Liver (tissue), 3 donors: ENCODE results near the gene GSE1.

Experiments
- ATF3 ChIP-seq: IDR thresholded peaks from 2 replicates; pipeline ENCODE4 v1.6.1; 2016; ENCODE audit warnings: antibody characterized with exemption
- CTCF ChIP-seq: fragments of 150-350 bp; IDR thresholded peaks from 2 replicates; pipeline ENCODE4 v1.5.1; 2017; ENCODE audit warnings: improper control_type of control experiment, low read depth, low read length; ENCODE audit not compliant: missing input control
- EGR1 ChIP-seq, 2 donors: IDR thresholded peaks; 2 replicates each; pipeline ENCODE4 v1.6.1; 2016 to 2018; ENCODE audit warnings: antibody characterized with exemption in 2 of 2, low read depth in 2 of 2
- GABPA ChIP-seq, 2 donors: IDR thresholded peaks in 1 of 2; conservative IDR thresholded peaks in 1 of 2; 2 replicates each; pipeline ENCODE4 v1.6.1; 2016; ENCODE audit warnings: antibody characterized with exemption in 2 of 2, mild to moderate bottlenecking in 1 of 2, moderate library complexity in 1 of 2
- HNF4A ChIP-seq, 2 donors: conservative IDR thresholded peaks; 2 replicates each; pipeline ENCODE4 v1.6.1; 2016; ENCODE audit warnings: antibody characterized with exemption in 2 of 2, mild to moderate bottlenecking in 2 of 2
- HNF4G ChIP-seq: IDR thresholded peaks from 2 replicates; pipeline ENCODE4 v1.6.1; 2016; ENCODE audit warnings: antibody characterized with exemption
- MAX ChIP-seq: IDR thresholded peaks from 2 replicates; pipeline ENCODE4 v1.6.1; 2016; ENCODE audit warnings: antibody characterized with exemption
- RAD21 ChIP-seq, 2 donors: IDR thresholded peaks; 2 replicates each; pipeline ENCODE4 v1.6.1; 2016; ENCODE audit warnings: antibody characterized with exemption in 2 of 2, mild to moderate bottlenecking in 2 of 2
- REST ChIP-seq: IDR thresholded peaks from 2 replicates; pipeline ENCODE4 v1.6.1; 2016; ENCODE audit warnings: antibody characterized with exemption, mild to moderate bottlenecking
- RXRA ChIP-seq, 2 donors: IDR thresholded peaks; 2 replicates each; pipeline ENCODE4 v1.6.1; 2017 to 2018; ENCODE audit warnings: antibody characterized with exemption in 2 of 2, mild to moderate bottlenecking in 1 of 2
- TAF1 ChIP-seq: conservative IDR thresholded peaks from 2 replicates; pipeline ENCODE4 v1.6.1; 2016; ENCODE audit warnings: antibody characterized with exemption, mild to moderate bottlenecking
- YY1 ChIP-seq: IDR thresholded peaks from 2 replicates; pipeline ENCODE4 v1.6.1; 2016; ENCODE audit warnings: antibody characterized with exemption, mild to moderate bottlenecking
- ZBTB33 ChIP-seq: IDR thresholded peaks from 2 replicates; pipeline ENCODE4 v1.6.1; 2016; ENCODE audit warnings: antibody characterized with exemption
- donor health status: healthy.
- donor health status: healthy.

- TF ChIP-seq CTCF (no peak), EGR1 (IDR thresholded peaks at IDR 0.05; ENCODE audit: low read depth in 2 of 2) (no peak), RXRA (IDR thresholded peaks at IDR 0.05) (no peak), MAX (no peak), RAD21 (IDR thresholded peaks at IDR 0.05) (no peak), GABPA (IDR thresholded peaks at IDR 0.05 in 1 of 2, conservative IDR thresholded peaks at IDR 0.05 in 1 of 2) (no peak), REST (no peak), ZBTB33 (no peak), TAF1 (no peak), ATF3 (no peak), YY1 (no peak), HNF4G (no peak), HNF4A (conservative IDR thresholded peaks at IDR 0.05) (no peak)
These were observed 2.0 kb upstream of the GSE1 start for GRCh38 chr16:85611194-85611443.
